ENCODE measurements around the gene CDK14. TPM values are rescaled to one million over a fixed set of nuclear protein-coding genes. Genes with fewer than 3 reads are reported as not detected.

The CDK14 gene
- total RNA-seq, 1 donor from 2014 or later = 1.6 TPM

- DNase-seq (ENCODE audit: low read depth in 2 of 2) = no peak
Measured at GRCh38 chr7:91243591-91244301, 647.6 kb downstream of the CDK14 start.

- no peak for DNase-seq (ENCODE audit: low read depth in 2 of 2)
Measured at GRCh38 chr7:91247500-91247899, 651.4 kb downstream of the CDK14 start.

GRCh38 chr7:91248996-91249395, 652.9 kb downstream of the CDK14 start:
- DNase-seq (ENCODE audit: low read depth in 2 of 2) = no peak

- no peak for DNase-seq (ENCODE audit: low read depth in 2 of 2)
Measured at GRCh38 chr7:91249506-91250233, 653.5 kb downstream of the CDK14 start.

- no peak for DNase-seq (ENCODE audit: low read depth in 2 of 2)
Measured at GRCh38 chr7:91250706-91251105, 654.6 kb downstream of the CDK14 start.

GRCh38 chr7:91251877-91252276, 655.8 kb downstream of the CDK14 start:
- DNase-seq (ENCODE audit: low read depth in 2 of 2) = no peak

Other genes with a start within 250 kb of the CDK14 start
- 4.2 and 5.7 TPM in 2 replicates for gene GTPBP10, start 249.6 kb upstream of the CDK14 start, total RNA-seq
- 10.5 and 15.5 TPM in 2 replicates for gene CLDN12, start 192.9 kb upstream of the CDK14 start, total RNA-seq
- not detected in 2 replicates for gene PTTG1IP2, start 126.7 kb upstream of the CDK14 start, total RNA-seq

Data from lung microvascular endothelial cell (primary cell).